ENCODE data around the gene INPP4B. TPM values are rescaled to one million over a fixed set of nuclear protein-coding genes. Genes with fewer than 3 reads are reported as not detected.

Gene INPP4B
- polyA plus RNA-seq, 6 donors from 2014 or later = 0.13 to 0.39 (median 0.16) TPM; not detected in 1

- Mint-ChIP-seq H3K4me1 (no peaks in the 10 kb centered on the region), H3K27me3 (no peaks in the 10 kb centered on the region), H3K4me3 (no peak overlapping the region), H3K27ac (no peak overlapping the region), H3K36me3 (no peaks in the 10 kb centered on the region), H3K9me3 (peaks cover 2 to 12% (median 7%) of the 10 kb centered on the region in 7 donors)
- no peak for ATAC-seq (ENCODE audit: low read depth in 2 of 2)
- DNase-seq = no peak
Observed at GRCh38 chr4:142706381-142706780, 139.7 kb downstream of the INPP4B start.

- H3K27ac Mint-ChIP-seq = no peak overlapping the region
- no peaks in the 10 kb centered on the region for H3K27me3 Mint-ChIP-seq
- DNase-seq (no peak), ATAC-seq (ENCODE audit: low read depth in 2 of 2) (no peak)
- H3K4me1 Mint-ChIP-seq = no peaks in the 10 kb centered on the region
- H3K9me3 Mint-ChIP-seq = peaks cover 2 to 12% (median 7%) of the 10 kb centered on the region in 7 donors
- H3K4me3 Mint-ChIP-seq = no peak overlapping the region
- H3K36me3 Mint-ChIP-seq = no peaks in the 10 kb centered on the region
Observed at GRCh38 chr4:142705820-142706219, 140.3 kb downstream of the INPP4B start.

- Mint-ChIP-seq H3K9me3 (peaks cover 0 to 9% (median 4%) of the 10 kb centered on the region in 7 donors), H3K27ac (no peak overlapping the region), H3K4me3 (no peak overlapping the region), H3K36me3 (no peaks in the 10 kb centered on the region), H3K4me1 (no peaks in the 10 kb centered on the region), H3K27me3 (no peaks in the 10 kb centered on the region)
- DNase-seq (no peak), ATAC-seq (ENCODE audit: low read depth in 2 of 2) (no peak)
Observed at GRCh38 chr4:142703694-142704309, 142.3 kb downstream of the INPP4B start.

GRCh38 chr4:142701017-142701416 lies 145.1 kb downstream of the INPP4B start:
- Mint-ChIP-seq H3K4me3 (no peak overlapping the region), H3K27ac (no peak overlapping the region), H3K9me3 (no peaks in the 10 kb centered on the region), H3K27me3 (no peaks in the 10 kb centered on the region), H3K4me1 (no peaks in the 10 kb centered on the region), H3K36me3 (no peaks in the 10 kb centered on the region)
- DNase-seq (no peak), ATAC-seq (ENCODE audit: low read depth in 2 of 2) (no peak)

- no peaks in the 10 kb centered on the region for H3K4me1 Mint-ChIP-seq
- ATAC-seq (ENCODE audit: low read depth in 2 of 2) = no peak
- no peak for DNase-seq
- no peaks in the 10 kb centered on the region for H3K9me3 Mint-ChIP-seq
- H3K27ac Mint-ChIP-seq = no peak overlapping the region
- H3K4me3 Mint-ChIP-seq = no peak overlapping the region
- H3K36me3 Mint-ChIP-seq = no peaks in the 10 kb centered on the region
- no peaks in the 10 kb centered on the region for H3K27me3 Mint-ChIP-seq
Observed at GRCh38 chr4:142700531-142700930, 145.6 kb downstream of the INPP4B start.

- no peak for ATAC-seq (ENCODE audit: low read depth in 2 of 2)
Observed at GRCh38 chr4:142698552-142698951, 147.5 kb downstream of the INPP4B start.

GRCh38 chr4:142697928-142698327 lies 148.2 kb downstream of the INPP4B start:
- ATAC-seq (ENCODE audit: low read depth in 2 of 2) (no peak), DNase-seq (no peak)
- H3K4me3 Mint-ChIP-seq = no peak overlapping the region
- H3K27ac Mint-ChIP-seq = no peak overlapping the region
- no peaks in the 10 kb centered on the region for H3K4me1 Mint-ChIP-seq
- H3K27me3 Mint-ChIP-seq = no peaks in the 10 kb centered on the region
- no peaks in the 10 kb centered on the region for H3K36me3 Mint-ChIP-seq
- no peaks in the 10 kb centered on the region for H3K9me3 Mint-ChIP-seq

More at GRCh38 chr4:142698552-142698951, 147.5 kb downstream of the INPP4B start:
- H3K4me1 Mint-ChIP-seq = no peaks in the 10 kb centered on the region
- no peaks in the 10 kb centered on the region for H3K27me3 Mint-ChIP-seq
- H3K9me3 Mint-ChIP-seq = no peaks in the 10 kb centered on the region
- no peak for DNase-seq
- no peak overlapping the region for H3K4me3 Mint-ChIP-seq
- H3K36me3 Mint-ChIP-seq = no peaks in the 10 kb centered on the region
- no peak overlapping the region for H3K27ac Mint-ChIP-seq

- Mint-ChIP-seq H3K27ac (no peak overlapping the region), H3K36me3 (no peaks in the 10 kb centered on the region), H3K4me1 (no peaks in the 10 kb centered on the region), H3K9me3 (no peaks in the 10 kb centered on the region), H3K27me3 (no peaks in the 10 kb centered on the region), H3K4me3 (no peak overlapping the region)
- no peak for ATAC-seq (ENCODE audit: low read depth in 2 of 2)
- DNase-seq = no peak
Observed at GRCh38 chr4:142697320-142697719, 148.8 kb downstream of the INPP4B start.

- Mint-ChIP-seq H3K36me3 (no peaks in the 10 kb centered on the region), H3K27me3 (no peaks in the 10 kb centered on the region), H3K4me3 (no peak overlapping the region), H3K27ac (no peak overlapping the region), H3K9me3 (no peaks in the 10 kb centered on the region), H3K4me1 (no peaks in the 10 kb centered on the region)
- ATAC-seq (ENCODE audit: low read depth in 2 of 2) (no peak), DNase-seq (no peak)
Observed at GRCh38 chr4:142696334-142697122, 149.6 kb downstream of the INPP4B start.

GRCh38 chr4:142690406-142691163 lies 155.5 kb downstream of the INPP4B start:
- H3K27me3 Mint-ChIP-seq = no peaks in the 10 kb centered on the region
- ATAC-seq (ENCODE audit: low read depth in 2 of 2) (no peak), DNase-seq (no peak)
- no peaks in the 10 kb centered on the region for H3K4me1 Mint-ChIP-seq
- no peaks in the 10 kb centered on the region for H3K36me3 Mint-ChIP-seq
- no peak overlapping the region for H3K27ac Mint-ChIP-seq
- H3K4me3 Mint-ChIP-seq = no peak overlapping the region
- H3K9me3 Mint-ChIP-seq = no peaks in the 10 kb centered on the region

- Mint-ChIP-seq H3K36me3 (no peaks in the 10 kb centered on the region), H3K4me1 (no peaks in the 10 kb centered on the region), H3K27me3 (no peaks in the 10 kb centered on the region), H3K9me3 (no peaks in the 10 kb centered on the region), H3K4me3 (no peak overlapping the region), H3K27ac (peak overlapping the region in 1 of 6 donors; percentile 13)
- no peak for ATAC-seq (ENCODE audit: low read depth in 2 of 2)
- DNase-seq = no peak
Observed at GRCh38 chr4:142687547-142688275, 158.4 kb downstream of the INPP4B start.

GRCh38 chr4:142686081-142686480 lies 160.0 kb downstream of the INPP4B start:
- Mint-ChIP-seq H3K4me1 (no peaks in the 10 kb centered on the region), H3K4me3 (no peak overlapping the region), H3K9me3 (no peaks in the 10 kb centered on the region), H3K27ac (no peak overlapping the region), H3K36me3 (no peaks in the 10 kb centered on the region), H3K27me3 (no peaks in the 10 kb centered on the region)
- no peak for DNase-seq
- ATAC-seq (ENCODE audit: low read depth in 2 of 2) = no peak

GRCh38 chr4:142683997-142684396 lies 162.1 kb downstream of the INPP4B start:
- no peaks in the 10 kb centered on the region for H3K36me3 Mint-ChIP-seq
- H3K4me3 Mint-ChIP-seq = no peak overlapping the region
- H3K9me3 Mint-ChIP-seq = no peaks in the 10 kb centered on the region
- H3K27me3 Mint-ChIP-seq = no peaks in the 10 kb centered on the region
- no peak overlapping the region for H3K27ac Mint-ChIP-seq
- no peaks in the 10 kb centered on the region for H3K4me1 Mint-ChIP-seq
- DNase-seq (no peak), ATAC-seq (ENCODE audit: low read depth in 2 of 2) (no peak)
